ENCODE results near the gene PLTP. TPM values are rescaled to one million over a fixed set of nuclear protein-coding genes. Genes with fewer than 3 reads are reported as not detected.

Gene PLTP
- total and polyA plus RNA-seq, 2 of the 13 experiments (the other 11 are each of a cell fraction or from before 2014, with no cell fraction given), result 16.9 to 28.6 TPM

DNA sequence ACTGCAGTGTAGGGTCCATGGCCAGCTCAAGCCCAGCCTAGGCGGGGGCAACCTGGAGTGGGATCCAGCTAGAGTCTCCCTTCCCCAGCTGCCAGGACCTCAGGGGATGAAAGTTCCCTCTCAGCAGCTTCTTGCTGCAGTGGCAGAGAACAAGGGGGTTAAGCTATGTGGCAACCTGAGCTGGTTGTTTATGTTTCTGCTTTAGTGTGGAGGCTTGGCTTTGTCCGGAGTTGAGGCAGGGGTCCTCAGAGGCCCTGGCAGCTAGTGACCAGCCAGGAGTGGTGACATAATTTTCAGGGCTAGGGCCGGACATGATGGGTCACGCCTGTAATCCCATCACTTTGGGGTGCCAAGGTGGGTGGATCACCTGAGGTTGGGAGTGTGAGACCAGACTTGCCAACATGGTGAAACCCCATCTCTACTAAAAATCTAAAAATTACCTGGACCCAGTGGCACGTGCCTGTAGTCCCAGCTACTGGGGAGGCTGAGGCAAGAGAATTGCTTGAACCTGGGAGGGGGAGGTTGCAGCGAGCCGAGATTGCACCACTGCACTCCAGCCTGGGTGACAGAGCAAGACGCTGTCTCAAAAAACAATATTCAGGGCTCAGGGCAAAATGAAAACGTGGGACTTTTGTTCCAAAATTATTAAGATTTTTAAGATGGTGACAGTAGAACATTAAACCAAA, 14.0 kb upstream of the PLTP start (continued):
- TF ChIP-seq, protein P1, sequence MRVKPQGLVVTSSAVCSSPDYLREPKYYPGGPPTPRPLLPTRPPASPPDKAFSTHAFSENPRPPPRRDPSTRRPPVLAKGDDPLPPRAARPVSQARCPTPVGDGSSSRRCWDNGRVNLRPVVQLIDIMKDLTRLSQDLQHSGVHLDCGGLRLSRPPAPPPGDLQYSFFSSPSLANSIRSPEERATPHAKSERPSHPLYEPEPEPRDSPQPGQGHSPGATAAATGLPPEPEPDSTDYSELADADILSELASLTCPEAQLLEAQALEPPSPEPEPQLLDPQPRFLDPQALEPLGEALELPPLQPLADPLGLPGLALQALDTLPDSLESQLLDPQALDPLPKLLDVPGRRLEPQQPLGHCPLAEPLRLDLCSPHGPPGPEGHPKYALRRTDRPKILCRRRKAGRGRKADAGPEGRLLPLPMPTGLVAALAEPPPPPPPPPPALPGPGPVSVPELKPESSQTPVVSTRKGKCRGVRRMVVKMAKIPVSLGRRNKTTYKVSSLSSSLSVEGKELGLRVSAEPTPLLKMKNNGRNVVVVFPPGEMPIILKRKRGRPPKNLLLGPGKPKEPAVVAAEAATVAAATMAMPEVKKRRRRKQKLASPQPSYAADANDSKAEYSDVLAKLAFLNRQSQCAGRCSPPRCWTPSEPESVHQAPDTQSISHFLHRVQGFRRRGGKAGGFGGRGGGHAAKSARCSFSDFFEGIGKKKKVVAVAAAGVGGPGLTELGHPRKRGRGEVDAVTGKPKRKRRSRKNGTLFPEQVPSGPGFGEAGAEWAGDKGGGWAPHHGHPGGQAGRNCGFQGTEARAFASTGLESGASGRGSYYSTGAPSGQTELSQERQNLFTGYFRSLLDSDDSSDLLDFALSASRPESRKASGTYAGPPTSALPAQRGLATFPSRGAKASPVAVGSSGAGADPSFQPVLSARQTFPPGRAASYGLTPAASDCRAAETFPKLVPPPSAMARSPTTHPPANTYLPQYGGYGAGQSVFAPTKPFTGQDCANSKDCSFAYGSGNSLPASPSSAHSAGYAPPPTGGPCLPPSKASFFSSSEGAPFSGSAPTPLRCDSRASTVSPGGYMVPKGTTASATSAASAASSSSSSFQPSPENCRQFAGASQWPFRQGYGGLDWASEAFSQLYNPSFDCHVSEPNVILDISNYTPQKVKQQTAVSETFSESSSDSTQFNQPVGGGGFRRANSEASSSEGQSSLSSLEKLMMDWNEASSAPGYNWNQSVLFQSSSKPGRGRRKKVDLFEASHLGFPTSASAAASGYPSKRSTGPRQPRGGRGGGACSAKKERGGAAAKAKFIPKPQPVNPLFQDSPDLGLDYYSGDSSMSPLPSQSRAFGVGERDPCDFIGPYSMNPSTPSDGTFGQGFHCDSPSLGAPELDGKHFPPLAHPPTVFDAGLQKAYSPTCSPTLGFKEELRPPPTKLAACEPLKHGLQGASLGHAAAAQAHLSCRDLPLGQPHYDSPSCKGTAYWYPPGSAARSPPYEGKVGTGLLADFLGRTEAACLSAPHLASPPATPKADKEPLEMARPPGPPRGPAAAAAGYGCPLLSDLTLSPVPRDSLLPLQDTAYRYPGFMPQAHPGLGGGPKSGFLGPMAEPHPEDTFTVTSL (CRISPR knock-in tag; IDR thresholded peaks at IDR 0.05; ENCODE audit: borderline replicate concordance), result 0 out of 2 replicates have a peak, but pooled peaks have one; percentile 23
- TF ChIP-seq PHF21A (CRISPR knock-in tag; IDR thresholded peaks at IDR 0.05) (peak; percentile 39; the same call in 1 of the 2 replicates), ZNF709 (CRISPR knock-in tag; IDR thresholded peaks at IDR 0.05) (0 out of 2 replicates have a peak, but pooled peaks have one; percentile 23), ISL2 (CRISPR knock-in tag; IDR thresholded peaks at IDR 0.05) (0 out of 2 replicates have a peak, but pooled peaks have one; percentile 5), RBAK (CRISPR knock-in tag; IDR thresholded peaks at IDR 0.05) (no peak), HOXA3 (CRISPR knock-in tag; IDR thresholded peaks at IDR 0.05) (peak; percentile 51; the same call in 1 of the 2 replicates), BRCA1 (CRISPR knock-in tag; IDR thresholded peaks at IDR 0.05) (peak; percentile 80; the same call in 1 of the 2 replicates), ZNF839 (CRISPR knock-in tag; IDR thresholded peaks at IDR 0.05; ENCODE audit: borderline replicate concordance) (peak; percentile 74; the same call in 1 of the 2 replicates), ZNF292 (CRISPR knock-in tag; IDR thresholded peaks at IDR 0.05; ENCODE audit: borderline replicate concordance, low read depth) (peak; percentile 73; the same call in 1 of the 2 replicates), FOXK1 (CRISPR knock-in tag; IDR thresholded peaks at IDR 0.05; ENCODE audit: borderline replicate concordance, low read depth) (peak; percentile 57; the same call in 1 of the 2 replicates), ZNF563 (CRISPR knock-in tag; IDR thresholded peaks at IDR 0.05) (0 out of 2 replicates have a peak, but pooled peaks have one; percentile 51), ZBTB26 (CRISPR knock-in tag; IDR thresholded peaks at IDR 0.05; ENCODE audit: borderline replicate concordance) (peak; percentile 11; the same call in 1 of the 2 replicates), PAXIP1 (CRISPR knock-in tag; conservative IDR thresholded peaks at IDR 0.05) (peak; percentile 30; the same call in 1 of the 2 replicates), SRF (IDR thresholded peaks at IDR 0.05; ENCODE audit: low read depth, low read length) (no peak), MAFF (IDR thresholded peaks at IDR 0.05; ENCODE audit: low read depth, low read length) (no peak)
- TF ChIP-seq, protein P2, sequence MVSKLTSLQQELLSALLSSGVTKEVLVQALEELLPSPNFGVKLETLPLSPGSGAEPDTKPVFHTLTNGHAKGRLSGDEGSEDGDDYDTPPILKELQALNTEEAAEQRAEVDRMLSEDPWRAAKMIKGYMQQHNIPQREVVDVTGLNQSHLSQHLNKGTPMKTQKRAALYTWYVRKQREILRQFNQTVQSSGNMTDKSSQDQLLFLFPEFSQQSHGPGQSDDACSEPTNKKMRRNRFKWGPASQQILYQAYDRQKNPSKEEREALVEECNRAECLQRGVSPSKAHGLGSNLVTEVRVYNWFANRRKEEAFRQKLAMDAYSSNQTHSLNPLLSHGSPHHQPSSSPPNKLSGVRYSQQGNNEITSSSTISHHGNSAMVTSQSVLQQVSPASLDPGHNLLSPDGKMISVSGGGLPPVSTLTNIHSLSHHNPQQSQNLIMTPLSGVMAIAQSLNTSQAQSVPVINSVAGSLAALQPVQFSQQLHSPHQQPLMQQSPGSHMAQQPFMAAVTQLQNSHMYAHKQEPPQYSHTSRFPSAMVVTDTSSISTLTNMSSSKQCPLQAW (CRISPR knock-in tag; IDR thresholded peaks at IDR 0.05), result peak; percentile 76; the same call in 1 of the 2 replicates

Data from HepG2 (cell line).